ENCODE results near the gene CSNK1G1. TPM values are rescaled to one million over a fixed set of nuclear protein-coding genes. Genes with fewer than 3 reads are reported as not detected.

CSNK1G1 gene
- total and polyA plus RNA-seq, 2 of the 4 experiments (the other 2 are of a cell fraction), result 7.4 to 29.4 TPM

GRCh38 chr15:64166102-64166890 lies 189.7 kb downstream of the CSNK1G1 start:
- POLR2A ChIA-PET (ENCODE audit: unreplicated experiment), result no interaction called here
- no peak overlapping the region for H4K8ac ChIP-seq (ENCODE audit: low read depth in 2 of 2, low read length in 2 of 2)
- H3K4me2 ChIP-seq (ENCODE audit: low read depth, low read length), result no peak overlapping the region
- peaks cover 11% of the 10 kb centered on the region for H3K9me1 ChIP-seq (ENCODE audit: insufficient read depth, low read length)
- intact Hi-C loops (cut with micrococcal nuclease) (no loop called here), dilution Hi-C loops (cut with HindIII; ENCODE audit: low sequenced_read_pairs, unreplicated experiment) (no loop called here), in situ Hi-C loops (cut with MboI; ENCODE audit: low sequenced_read_pairs) (no loop called here)
- no peak overlapping the region for H3K9ac ChIP-seq (ENCODE audit: low read depth, low read length)
- no peak overlapping the region for H2AK5ac ChIP-seq (ENCODE audit: low read depth, low read length)
- H2BK15ac ChIP-seq (ENCODE audit: low read depth, low read length), result no peak overlapping the region
- H3K23ac ChIP-seq (ENCODE audit: low read depth, low read length), result no peak overlapping the region
- no peak overlapping the region for H3K4me3 ChIP-seq (ENCODE audit: insufficient read depth, low read depth, low read length)
- ATAC-seq (ENCODE audit: low read depth), result no peak
- H3K27ac ChIP-seq (ENCODE audit: insufficient read depth, low read length), result no peak overlapping the region
- H2AK9ac ChIP-seq (replicated peaks; ENCODE audit: low read depth, low read length, poor library complexity), result no peak overlapping the region
- H4K20me1 ChIP-seq (ENCODE audit: insufficient read depth, low read length), result peaks cover 5% of the 10 kb centered on the region; the same call in 1 of the 2 replicates
- H3K4ac ChIP-seq (ENCODE audit: low read depth, low read length), result no peak overlapping the region
- peaks cover 0 to 9% of the 10 kb centered on the region in 2 experiments; a peak in 3 of 4 replicates for H3K79me1 ChIP-seq (ENCODE audit: low read depth in 1 of 2, low read length in 2 of 2)
- H4K5ac ChIP-seq (ENCODE audit: low read depth, low read length), result no peak overlapping the region
- H3K27me3 ChIP-seq (ENCODE audit: control insufficient read depth, insufficient read depth, low read length), result no peaks in the 10 kb centered on the region
- CTCF ChIA-PET, result interaction anchor here (0.6 to 1.2 kb wide), 2 partner anchors 16 to 61 kb away, joined by 3 read pairs; no protein-coding TSS in a partner anchor
- peaks cover 5% of the 10 kb centered on the region for H3K4me1 ChIP-seq (ENCODE audit: control insufficient read depth, insufficient read depth, low read length)
- H3K36me3 ChIP-seq (ENCODE audit: control insufficient read depth, insufficient read depth, low read length), result peaks cover 11% of the 10 kb centered on the region
- no peak overlapping the region for H3K56ac ChIP-seq (ENCODE audit: extremely low read depth, insufficient read depth, low read length)
- no peak overlapping the region for H3K18ac ChIP-seq (ENCODE audit: low read depth, low read length)
- H2BK20ac ChIP-seq (ENCODE audit: low read depth, low read length), result no peak overlapping the region
- no peak overlapping the region for H2BK5ac ChIP-seq (ENCODE audit: low read depth, low read length, poor library complexity, severe bottlenecking)
- no peaks in the 10 kb centered on the region for H3K9me3 ChIP-seq (ENCODE audit: control insufficient read depth, insufficient read depth, low read length)
- no peak overlapping the region for H4K91ac ChIP-seq (ENCODE audit: insufficient read depth, low read depth, low read length)
- TF ChIP-seq SMC3 (IDR thresholded peaks at IDR 0.05; ENCODE audit: low read depth, low read length), result no peak
- TF ChIP-seq NFE2L2 (IDR thresholded peaks at IDR 0.05; ENCODE audit: low read depth, low read length), result no peak
- TF ChIP-seq BHLHE40 (IDR thresholded peaks at IDR 0.05; ENCODE audit: low read depth, low read length), result peak; percentile 14; the same call in 1 of the 2 replicates
- TF ChIP-seq, protein P1, sequence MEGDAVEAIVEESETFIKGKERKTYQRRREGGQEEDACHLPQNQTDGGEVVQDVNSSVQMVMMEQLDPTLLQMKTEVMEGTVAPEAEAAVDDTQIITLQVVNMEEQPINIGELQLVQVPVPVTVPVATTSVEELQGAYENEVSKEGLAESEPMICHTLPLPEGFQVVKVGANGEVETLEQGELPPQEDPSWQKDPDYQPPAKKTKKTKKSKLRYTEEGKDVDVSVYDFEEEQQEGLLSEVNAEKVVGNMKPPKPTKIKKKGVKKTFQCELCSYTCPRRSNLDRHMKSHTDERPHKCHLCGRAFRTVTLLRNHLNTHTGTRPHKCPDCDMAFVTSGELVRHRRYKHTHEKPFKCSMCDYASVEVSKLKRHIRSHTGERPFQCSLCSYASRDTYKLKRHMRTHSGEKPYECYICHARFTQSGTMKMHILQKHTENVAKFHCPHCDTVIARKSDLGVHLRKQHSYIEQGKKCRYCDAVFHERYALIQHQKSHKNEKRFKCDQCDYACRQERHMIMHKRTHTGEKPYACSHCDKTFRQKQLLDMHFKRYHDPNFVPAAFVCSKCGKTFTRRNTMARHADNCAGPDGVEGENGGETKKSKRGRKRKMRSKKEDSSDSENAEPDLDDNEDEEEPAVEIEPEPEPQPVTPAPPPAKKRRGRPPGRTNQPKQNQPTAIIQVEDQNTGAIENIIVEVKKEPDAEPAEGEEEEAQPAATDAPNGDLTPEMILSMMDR (conservative IDR thresholded peaks at IDR 0.05; ENCODE audit: low read depth, low read length), result no peak
- no peak for TF ChIP-seq CEBPB (IDR thresholded peaks at IDR 0.05; ENCODE audit: low read depth, low read length)
- TF ChIP-seq MAFK (IDR thresholded peaks at IDR 0.05; ENCODE audit: low read depth, low read length), result peak; percentile 91
- no peak overlapping the region for H2AFZ ChIP-seq (replicated peaks; ENCODE audit: low read length, poor library complexity)
- no TSS peak for BruUV-seq (replicated peaks)
- no peak overlapping the region for H2BK120ac ChIP-seq (ENCODE audit: low read depth, low read length)
- DNase-seq, result peak; percentile 35
- no CpG with 5 or more reads among the region's 5 CpGs for WGBS, 2 experiments (ENCODE audit: extremely low coverage in 2 of 2, insufficient read length in 1 of 2)
- H3K14ac ChIP-seq (replicated peaks; ENCODE audit: low read depth, low read length), result no peak overlapping the region
